Subcutaneous preadipocyte (primary cell): ENCODE results near the gene ALG1. TPM values are rescaled to one million over a fixed set of nuclear protein-coding genes. Genes with fewer than 3 reads are reported as not detected.

Experiments
- total RNA-seq: library from RNA; depleted of rRNA; stranded (reverse); fragments of >200 nt; gene quantifications from 2 replicates; pipeline ENCODE4 v1.2.3, GENCODE V29; 2012

The ALG1 gene
- 29.4 and 33.2 TPM in 2 replicates for total RNA-seq

GRCh38 chr16:5071681-5072333, at the start of gene ALG1:
Gene ALG1, plus strand, starts transcription at chr16:5071843. Its CDS starts 7 bp downstream, at chr16:5071850.

DNA sequence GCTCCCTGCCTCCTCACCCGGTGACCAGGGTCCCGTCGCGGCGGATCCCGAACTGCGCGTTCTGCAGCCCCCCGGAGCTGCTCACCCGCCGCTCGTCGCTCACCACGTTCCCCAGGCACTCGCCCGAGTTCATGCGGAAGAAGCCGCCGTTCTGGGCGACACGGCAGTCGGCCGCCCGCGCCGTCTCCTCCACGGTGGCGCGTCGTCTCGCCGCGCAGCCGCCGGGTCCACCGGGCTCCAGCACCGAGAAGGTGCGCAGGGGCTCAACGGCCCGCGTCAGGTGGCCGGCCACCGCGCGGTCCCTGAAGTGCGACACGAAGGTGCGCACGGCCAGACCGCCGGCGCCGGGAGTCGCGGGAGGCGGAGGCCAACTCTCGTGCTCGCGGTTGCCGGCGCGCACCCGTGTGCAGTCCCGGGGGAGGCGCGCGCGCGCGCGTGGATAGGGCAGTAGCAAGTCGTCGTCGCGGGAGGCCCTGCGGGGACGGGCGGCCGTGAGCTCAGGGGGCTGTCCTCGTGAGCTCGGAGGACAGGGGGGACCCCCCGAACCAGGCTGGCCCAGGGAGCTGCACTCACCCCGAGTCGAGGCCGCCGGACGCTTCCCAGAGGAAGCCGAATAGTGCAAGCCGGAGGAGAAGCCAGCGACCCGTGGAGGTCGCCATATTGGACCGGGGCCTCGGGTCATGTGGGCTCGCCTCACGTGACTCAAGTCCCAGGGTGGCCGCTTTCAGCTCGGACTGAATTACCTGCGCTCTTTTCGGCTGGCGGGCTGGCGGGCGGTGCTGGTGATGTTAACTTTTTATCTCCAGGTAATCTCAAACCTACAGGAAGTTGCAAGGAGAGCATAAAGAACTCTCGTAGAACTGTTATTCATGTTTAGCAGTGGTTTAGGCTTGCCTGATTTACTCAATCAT, 38.1 kb upstream of the ALG1 start, which contains the start of gene NAGPA:
Gene NAGPA (minus strand): TSS at position 680 of the 911 bp plus-strand sequence. CDS start 21 bp downstream, at position 659.

GRCh38 chr16:5065813-5066212, 5.8 kb upstream of the ALG1 start, which contains the start of gene C16orf89:
Gene C16orf89, minus strand, starts transcription at chr16:5065956. Its CDS starts 48 bp downstream, at chr16:5065908.

GRCh38 chr16:5097470-5098220, 26.0 kb downstream of the ALG1 start, which contains the start of gene EEF2KMT:
Gene EEF2KMT, minus strand, starts transcription at chr16:5097795. Its CDS starts 56 bp downstream, at chr16:5097739.

Other genes starting within 250 kb of the ALG1 start
- gene GLYR1, start 224.6 kb upstream of the ALG1 start, total RNA-seq: 37.5 and 64.1 TPM in 2 replicates
- gene UBN1, start 224.4 kb upstream of the ALG1 start, total RNA-seq: 23.1 and 35.4 TPM in 2 replicates
- 63.1 and 90.0 TPM in 2 replicates for gene PPL, start 134.7 kb upstream of the ALG1 start, total RNA-seq
- 0.59 and 1.1 TPM in 2 replicates for gene SEC14L5, start 113.5 kb upstream of the ALG1 start, total RNA-seq
- 13.6 and 18.2 TPM in 2 replicates for gene NAGPA, start 37.9 kb upstream of the ALG1 start, total RNA-seq
- gene C16orf89, start 5.9 kb upstream of the ALG1 start, total RNA-seq: not detected in 2 replicates
- 17.6 and 21.1 TPM in 2 replicates for gene EEF2KMT, start 26.0 kb downstream of the ALG1 start, total RNA-seq